ENCODE results near the gene ABCB11. TPM values are rescaled to one million over a fixed set of nuclear protein-coding genes. Genes with fewer than 3 reads are reported as not detected.
"Not testable (repeated sequence)": the region's sequence is repeated elsewhere in the genome, so short reads cannot be mapped to it uniquely, and the experiment has no call there.

The ABCB11 gene
- total and polyA plus RNA-seq, 2 donors (not counting 1 experiment from before 2014, with no cell fraction given) = not detected

GRCh38 chr2:168874368-168875054 lies 156.6 kb downstream of the ABCB11 start:
- H3K9me3 Mint-ChIP-seq (ENCODE audit: insufficient read depth) = no peaks in the 10 kb centered on the region
- H3K79me2 ChIP-seq (ENCODE audit: control insufficient read depth, insufficient read depth, low read length) = no peaks in the 10 kb centered on the region
- CTCF ChIA-PET = no interaction called here
- POLR2A ChIA-PET = no interaction called here
- no peak overlapping the region for H2AFZ ChIP-seq (ENCODE audit: insufficient read depth, low read depth, low read length, poor library complexity, severe bottlenecking)
- no peak for ATAC-seq (ENCODE audit: low read depth)
- no peak overlapping the region for H3K4me2 ChIP-seq (replicated peaks; ENCODE audit: low read depth, low read length, poor library complexity, severe bottlenecking)
- H3K27ac Mint-ChIP-seq = no peak overlapping the region
- no peaks in the 10 kb centered on the region for H3K27me3 ChIP-seq (replicated peaks in 1 of 4; ENCODE audit: control extremely low read depth in 1 of 4, control insufficient read depth in 3 of 4, insufficient read depth in 4 of 4, low read length in 3 of 4)
- H3K4me3 Mint-ChIP-seq = no peak overlapping the region
- peaks cover 3% of the 10 kb centered on the region for H3K4me1 Mint-ChIP-seq
- no peaks in the 10 kb centered on the region for H4K20me1 ChIP-seq (ENCODE audit: control insufficient read depth, insufficient read depth, low read length, poor library complexity, severe bottlenecking)
- no peak overlapping the region for H3K27ac ChIP-seq (ENCODE audit: low read length in 2 of 2)
- 97% methylated on average over 3 of the region's 6 CpGs for WGBS (ENCODE audit: insufficient coverage)
- no peaks in the 10 kb centered on the region for H3K36me3 ChIP-seq (replicated peaks in 1 of 2; ENCODE audit: control extremely low read depth in 1 of 2, control insufficient read depth in 1 of 2, extremely low read depth in 1 of 2, insufficient read depth in 2 of 2, low read length in 1 of 2)
- H3K4me3 ChIP-seq (ENCODE audit: control extremely low read depth in 1 of 5, extremely low read depth in 1 of 5, insufficient read depth in 1 of 5, low read depth in 2 of 5, low read length in 4 of 5) = no peak overlapping the region
- H3K4me1 ChIP-seq (ENCODE audit: control insufficient read depth in 2 of 2, insufficient read depth in 2 of 2, low read length in 2 of 2) = no peaks in the 10 kb centered on the region
- H3K9ac ChIP-seq (ENCODE audit: low read length) = no peak overlapping the region
- TF ChIP-seq EZH2 (IDR thresholded peaks at IDR 0.05; ENCODE audit: borderline replicate concordance, insufficient read depth, low read depth, low read length, poor library complexity, severe bottlenecking) = no peak
- TF ChIP-seq CTCF (IDR thresholded peaks at IDR 0.05) = no peak
- H3K27me3 Mint-ChIP-seq = no peaks in the 10 kb centered on the region
- intact Hi-C loops (cut with micrococcal nuclease) = no loop called here
- no peak for DNase-seq
- H3K9me3 ChIP-seq (ENCODE audit: control extremely low read depth in 1 of 3, control insufficient read depth in 2 of 3, insufficient read depth in 1 of 3, low read length in 2 of 3) = no peaks in the 10 kb centered on the region

GRCh38 chr2:168870824-168871223 lies 160.3 kb downstream of the ABCB11 start:
- H3K9me3 Mint-ChIP-seq (ENCODE audit: insufficient read depth); DNase-seq; H3K4me2 ChIP-seq (replicated peaks; ENCODE audit: low read depth, low read length, poor library complexity, severe bottlenecking); H3K27me3 ChIP-seq (replicated peaks in 1 of 4; ENCODE audit: control extremely low read depth in 1 of 4, control insufficient read depth in 3 of 4, insufficient read depth in 4 of 4, low read length in 3 of 4); intact Hi-C loops (cut with micrococcal nuclease); H3K4me1 ChIP-seq (ENCODE audit: control insufficient read depth in 2 of 2, insufficient read depth in 2 of 2, low read length in 2 of 2); H3K27me3 Mint-ChIP-seq; H3K27ac Mint-ChIP-seq; ATAC-seq (ENCODE audit: low read depth); H3K9ac ChIP-seq (ENCODE audit: low read length); CTCF ChIA-PET; POLR2A ChIA-PET; H3K4me3 ChIP-seq (ENCODE audit: control extremely low read depth in 1 of 5, extremely low read depth in 1 of 5, insufficient read depth in 1 of 5, low read depth in 2 of 5, low read length in 4 of 5); H3K79me2 ChIP-seq (ENCODE audit: control insufficient read depth, insufficient read depth, low read length); H3K4me3 Mint-ChIP-seq; H3K9me3 ChIP-seq (ENCODE audit: control extremely low read depth in 1 of 3, control insufficient read depth in 2 of 3, insufficient read depth in 1 of 3, low read length in 2 of 3); H3K27ac ChIP-seq (ENCODE audit: low read length in 2 of 2); H3K36me3 ChIP-seq (replicated peaks in 1 of 2; ENCODE audit: control extremely low read depth in 1 of 2, control insufficient read depth in 1 of 2, extremely low read depth in 1 of 2, insufficient read depth in 2 of 2, low read length in 1 of 2); H3K4me1 Mint-ChIP-seq; H4K20me1 ChIP-seq (ENCODE audit: control insufficient read depth, insufficient read depth, low read length, poor library complexity, severe bottlenecking); H2AFZ ChIP-seq (ENCODE audit: insufficient read depth, low read depth, low read length, poor library complexity, severe bottlenecking): not testable (repeated sequence)
- no CpG with 5 or more reads among the region's 4 CpGs for WGBS (ENCODE audit: insufficient coverage)

Other genes with a start within 250 kb of the ABCB11 start
- not detected in 2 replicates for gene NOSTRIN, start 228.7 kb downstream of the ABCB11 start, total RNA-seq
- not detected in 2 replicates for gene NOSTRIN, start 228.7 kb downstream of the ABCB11 start, polyA plus RNA-seq
- gene SPC25, start 140.9 kb downstream of the ABCB11 start, total RNA-seq = 0.22 and 0.64 TPM in 2 replicates
- gene SPC25, start 140.9 kb downstream of the ABCB11 start, polyA plus RNA-seq = 0.12 and 0.16 TPM in 2 replicates
- gene G6PC2, start 130.0 kb downstream of the ABCB11 start, total RNA-seq = not detected in 2 replicates
- not detected in 2 replicates for gene G6PC2, start 130.0 kb downstream of the ABCB11 start, polyA plus RNA-seq
- gene DHRS9, start 38.2 kb upstream of the ABCB11 start, total RNA-seq = 0.25 TPM in 1 of 2 replicates, not detected in the other
- gene DHRS9, start 38.2 kb upstream of the ABCB11 start, polyA plus RNA-seq = 0.25 and 0.94 TPM in 2 replicates